C4-2B (cell line): ENCODE results near the gene ARID5B.

Source experiments
- H3K27ac ChIP-seq: fragments of 450-650 bp; 2 replicates; pipeline ENCODE4 v1.5.1; 2017
- ZFX ChIP-seq: fragments of 450-650 bp; IDR thresholded peaks from 2 replicates; pipeline ENCODE4 v1.6.1; 2017
- TF ChIP-seq, protein P1 (sequence below): fragments of 450-650 bp; conservative IDR thresholded peaks from 2 replicates; pipeline ENCODE4 v1.5.1; 2017; ENCODE audit warnings: mild to moderate bottlenecking

ARID5B gene

DNA sequence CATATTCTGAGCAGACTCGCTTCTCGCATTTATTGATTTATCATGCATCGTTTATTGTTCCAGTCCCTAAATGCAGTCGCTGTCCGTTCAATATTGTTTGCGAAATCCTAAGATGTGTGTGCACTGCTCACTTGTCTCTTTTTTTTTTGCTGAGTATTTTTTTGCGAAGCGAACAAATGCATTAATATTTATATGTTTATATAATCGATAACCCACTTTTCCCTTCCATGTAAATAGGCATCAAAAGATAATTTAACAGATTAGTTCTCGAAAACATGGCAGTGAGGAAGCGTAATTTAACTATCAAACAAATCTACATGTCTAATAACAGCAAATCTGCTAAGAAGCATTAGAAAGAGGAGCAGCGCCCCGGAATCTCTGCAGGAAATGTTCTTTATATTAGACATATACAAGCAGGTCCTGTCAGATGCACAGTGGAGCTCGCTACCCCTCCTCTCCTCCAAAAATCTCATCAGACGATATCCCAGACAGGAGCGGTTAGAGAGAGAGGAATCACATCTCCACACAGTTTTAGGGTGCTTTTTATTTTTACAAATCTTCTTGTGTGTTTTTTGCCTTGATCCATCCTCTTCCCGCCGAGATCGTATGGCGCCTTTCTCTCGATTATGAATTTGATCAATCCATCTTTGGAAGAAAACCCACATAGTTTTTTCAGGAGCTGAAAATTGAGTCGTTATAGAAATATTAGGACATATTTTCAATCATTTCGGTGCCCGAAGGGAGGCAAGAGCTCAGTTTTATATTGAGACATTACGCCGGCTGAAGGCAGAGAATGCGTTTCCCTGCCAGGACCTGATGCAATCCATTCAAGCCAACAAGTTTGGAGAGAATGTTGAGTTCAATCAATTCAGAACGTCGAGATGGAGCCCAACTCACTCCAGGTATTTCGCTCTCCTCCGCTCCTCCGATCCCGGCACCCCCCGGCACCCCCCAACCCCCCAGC lies at the start of gene ARID5B:
TSS of gene ARID5B (plus strand) at position 871 of the 964 bp plus-strand sequence. CDS start at position 882, 11 bp downstream.
- TF ChIP-seq ZFX, result no peak
- TF ChIP-seq, protein P1, sequence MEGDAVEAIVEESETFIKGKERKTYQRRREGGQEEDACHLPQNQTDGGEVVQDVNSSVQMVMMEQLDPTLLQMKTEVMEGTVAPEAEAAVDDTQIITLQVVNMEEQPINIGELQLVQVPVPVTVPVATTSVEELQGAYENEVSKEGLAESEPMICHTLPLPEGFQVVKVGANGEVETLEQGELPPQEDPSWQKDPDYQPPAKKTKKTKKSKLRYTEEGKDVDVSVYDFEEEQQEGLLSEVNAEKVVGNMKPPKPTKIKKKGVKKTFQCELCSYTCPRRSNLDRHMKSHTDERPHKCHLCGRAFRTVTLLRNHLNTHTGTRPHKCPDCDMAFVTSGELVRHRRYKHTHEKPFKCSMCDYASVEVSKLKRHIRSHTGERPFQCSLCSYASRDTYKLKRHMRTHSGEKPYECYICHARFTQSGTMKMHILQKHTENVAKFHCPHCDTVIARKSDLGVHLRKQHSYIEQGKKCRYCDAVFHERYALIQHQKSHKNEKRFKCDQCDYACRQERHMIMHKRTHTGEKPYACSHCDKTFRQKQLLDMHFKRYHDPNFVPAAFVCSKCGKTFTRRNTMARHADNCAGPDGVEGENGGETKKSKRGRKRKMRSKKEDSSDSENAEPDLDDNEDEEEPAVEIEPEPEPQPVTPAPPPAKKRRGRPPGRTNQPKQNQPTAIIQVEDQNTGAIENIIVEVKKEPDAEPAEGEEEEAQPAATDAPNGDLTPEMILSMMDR, result no peak
- H3K27ac ChIP-seq, result peak within 1 kb of the TSS; percentile 98

DNA sequence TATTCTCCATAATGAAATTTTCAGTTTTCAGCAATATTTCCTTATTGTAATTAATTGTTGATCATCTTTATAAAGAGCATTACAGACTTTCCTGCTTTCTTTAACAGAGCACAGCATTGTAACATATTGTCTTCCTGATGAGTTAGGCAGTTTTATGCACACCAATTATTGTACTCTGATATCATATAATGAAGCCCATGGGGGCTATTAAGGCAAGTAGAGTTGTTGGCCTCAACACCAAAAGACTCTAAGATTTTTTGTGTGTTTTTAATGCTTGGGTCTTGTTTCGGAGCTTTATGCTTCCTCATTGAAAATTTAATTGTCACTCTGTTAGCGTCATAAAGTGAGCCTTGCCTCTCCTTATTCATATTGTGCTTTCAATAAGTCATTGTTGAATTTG lies 49.2 kb upstream of the ARID5B start:
- H3K27ac ChIP-seq, result no peak overlapping the region
- TF ChIP-seq, protein P1, result no peak
- no peak for TF ChIP-seq ZFX

DNA sequence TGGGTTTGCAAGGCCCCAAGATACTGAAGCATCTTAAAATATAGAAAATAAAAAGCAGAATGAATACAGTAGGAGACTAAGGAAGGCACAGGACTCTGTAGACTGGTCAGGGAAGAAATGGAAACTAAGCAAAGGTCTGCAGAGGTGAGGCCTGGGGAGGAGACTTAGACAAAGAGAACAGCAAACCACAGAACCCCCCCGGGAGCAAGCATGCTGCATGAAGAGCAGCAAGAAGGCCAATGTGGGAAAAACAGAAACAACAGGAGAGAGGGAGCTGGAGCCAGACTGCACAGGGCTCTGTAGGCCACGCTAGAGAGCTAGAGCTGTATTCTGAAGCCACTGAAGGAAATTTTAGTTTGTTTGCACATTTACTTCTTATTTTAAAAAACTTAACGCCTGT lies 45.7 kb upstream of the ARID5B start:
- H3K27ac ChIP-seq, result no peak overlapping the region
- TF ChIP-seq ZFX, result no peak
- TF ChIP-seq, protein P1, result no peak

DNA sequence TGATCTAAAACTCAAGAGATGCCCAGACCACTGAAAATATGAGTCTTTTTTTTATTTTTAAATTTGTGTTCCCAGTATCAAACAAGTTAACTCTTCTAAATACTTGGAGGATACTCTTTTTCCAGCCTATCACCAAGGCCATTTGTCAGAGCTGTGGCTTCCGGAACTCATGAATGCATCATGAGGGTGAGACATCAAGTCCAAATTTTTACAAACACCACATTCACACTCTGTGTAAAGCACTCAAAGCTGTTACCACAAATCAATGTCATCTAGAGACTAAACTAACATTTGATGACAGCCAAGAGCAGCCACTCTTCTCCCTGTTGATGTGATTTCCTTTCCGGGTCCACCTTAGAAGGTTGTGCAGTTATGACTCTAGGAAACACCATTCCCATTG lies 43.8 kb upstream of the ARID5B start:
- TF ChIP-seq, protein P1, result no peak
- no peak for TF ChIP-seq ZFX
- H3K27ac ChIP-seq, result no peak overlapping the region

- no peak overlapping the region for H3K27ac ChIP-seq
- TF ChIP-seq, protein P1, result no peak
- no peak for TF ChIP-seq ZFX
These were observed 41.7 kb upstream of the ARID5B start for GRCh38 chr10:61859786-61860185.

DNA sequence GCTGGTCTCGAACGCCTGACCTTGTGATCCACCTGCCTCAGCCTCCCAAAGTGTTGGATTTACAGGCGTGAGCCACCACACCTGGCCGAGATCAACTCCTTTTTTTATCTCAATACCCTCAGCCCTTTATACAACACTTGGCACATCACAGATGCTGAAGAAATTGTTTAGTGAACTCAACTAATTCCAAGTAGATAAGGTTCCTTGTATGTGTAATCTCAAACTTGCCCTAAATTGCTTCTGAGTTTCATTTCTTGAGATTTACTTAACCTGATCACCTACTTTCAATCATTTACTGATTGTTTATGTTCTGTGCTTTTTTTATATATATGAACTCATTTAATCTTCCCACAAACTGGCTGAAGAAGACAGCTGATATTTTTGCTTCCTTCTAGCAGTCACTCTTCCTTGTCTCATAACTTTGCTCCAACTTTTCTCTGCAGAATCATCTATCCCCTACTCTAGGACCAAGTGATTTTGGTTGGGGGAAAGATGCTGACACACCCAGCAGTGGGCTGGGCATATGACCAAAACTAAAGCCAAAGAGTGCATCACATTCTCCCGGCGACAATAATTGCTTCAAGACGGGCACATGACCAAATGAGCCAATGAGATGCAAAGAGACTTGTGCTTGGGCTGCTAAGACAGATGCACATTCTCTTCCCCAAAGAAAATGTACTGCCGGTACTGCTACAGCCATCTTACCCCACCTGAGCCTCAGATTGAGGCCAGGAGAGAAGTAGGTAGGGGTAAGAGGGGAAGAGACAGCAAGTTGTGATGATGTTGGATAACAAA lies 40.3 kb upstream of the ARID5B start:
- TF ChIP-seq, protein P1, result no peak
- no peak for TF ChIP-seq ZFX
- no peak overlapping the region for H3K27ac ChIP-seq

DNA sequence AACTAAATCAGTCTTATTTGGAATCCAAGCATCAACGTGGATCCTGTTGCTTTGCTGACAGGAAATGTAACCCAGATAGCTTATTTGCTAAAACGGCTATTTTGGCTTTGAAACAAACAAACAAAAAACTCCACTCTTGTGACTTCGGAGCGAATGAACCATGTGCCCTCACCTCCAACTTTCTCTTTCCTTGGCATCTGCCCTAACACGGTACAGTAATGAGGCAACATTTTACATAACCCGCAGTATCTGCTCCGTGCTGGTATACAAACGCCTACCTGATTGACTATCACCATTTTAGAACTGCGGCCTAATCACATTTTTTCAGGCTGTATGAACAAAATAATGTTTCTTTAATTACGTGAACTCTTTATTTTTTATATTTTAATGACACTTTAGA lies 37.5 kb upstream of the ARID5B start:
- no peak overlapping the region for H3K27ac ChIP-seq
- TF ChIP-seq, protein P1, result no peak
- no peak for TF ChIP-seq ZFX
